ENCODE measurements around the gene GSC2. TPM values are rescaled to one million over a fixed set of nuclear protein-coding genes. Genes with fewer than 3 reads are reported as not detected.

Gene GSC2
- total RNA-seq, 3 donors from 2014 or later = not detected

DNA sequence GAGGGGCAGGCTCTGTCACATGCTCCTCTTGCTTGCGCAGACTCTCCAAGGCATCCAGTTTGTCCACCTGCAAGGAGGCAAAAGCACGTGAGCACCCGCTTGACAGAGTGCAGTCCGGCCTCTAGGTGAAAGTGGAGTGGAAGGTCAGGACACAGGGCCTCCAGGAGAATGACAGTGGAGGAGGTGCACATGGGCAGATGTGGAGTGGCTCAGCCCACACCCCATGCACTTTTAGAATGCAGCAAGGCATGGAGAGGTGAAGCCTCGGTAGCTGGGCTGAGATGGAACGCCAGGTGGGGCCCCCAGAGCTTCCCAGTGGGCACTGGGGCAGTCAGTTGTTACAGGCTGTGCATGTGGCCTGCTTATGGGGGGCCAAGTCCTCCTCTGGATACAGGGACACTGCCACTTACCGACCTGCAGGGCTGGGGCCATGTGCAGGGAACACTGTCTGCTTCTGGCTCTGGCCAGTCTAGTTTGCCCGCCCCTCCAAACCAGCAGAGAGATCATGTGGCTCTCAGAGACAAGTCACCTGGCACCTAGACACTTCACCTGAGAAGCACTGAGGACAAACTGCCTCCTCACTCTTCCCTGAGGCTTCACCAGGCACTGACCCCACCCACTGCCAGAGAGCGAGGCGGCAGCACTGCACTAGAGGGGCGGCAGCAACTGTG is 30.8 kb upstream of the GSC2 start:
- H3K9me3 ChIP-seq = no peaks in the 10 kb centered on the region
- intact Hi-C loops (cut with DNase I; ENCODE audit: low total_unique reads) = no loop called here
- no peak overlapping the region for H3K4me3 ChIP-seq
- peaks cover 7 to 15% of the 10 kb centered on the region in 2 donors for H3K4me1 ChIP-seq
- DNase-seq (ENCODE audit: low spot score in 2 of 2) = no peak
- H3K36me3 ChIP-seq = no peaks in the 10 kb centered on the region
- H3K27me3 ChIP-seq = no peaks in the 10 kb centered on the region
- no peak overlapping the region for H3K27ac ChIP-seq
- TF ChIP-seq POLR2AphosphoS5 (IDR thresholded peaks at IDR 0.05) (no peak), CTCF (IDR thresholded peaks at IDR 0.05) (no peak), POLR2A (IDR thresholded peaks at IDR 0.05) (no peak)

GRCh38 chr22:19180234-19180633 is 30.1 kb upstream of the GSC2 start:
- Histone ChIP-seq H3K27ac (peak overlapping the region in 1 of 2 donors; percentile 91), H3K9me3 (no peaks in the 10 kb centered on the region), H3K36me3 (no peaks in the 10 kb centered on the region), H3K27me3 (no peaks in the 10 kb centered on the region), H3K4me1 (peaks cover 7 to 15% of the 10 kb centered on the region in 2 donors), H3K4me3 (no peak overlapping the region)
- DNase-seq (ENCODE audit: low spot score in 2 of 2) = no peak
- no peak for TF ChIP-seq POLR2A (IDR thresholded peaks at IDR 0.05)
- TF ChIP-seq POLR2AphosphoS5 (IDR thresholded peaks at IDR 0.05) = no peak
- TF ChIP-seq CTCF (IDR thresholded peaks at IDR 0.05) = no peak
- intact Hi-C loops (cut with DNase I; ENCODE audit: low total_unique reads) = no loop called here

GRCh38 chr22:19179497-19180048 is 29.5 kb upstream of the GSC2 start:
- intact Hi-C loops (cut with DNase I; ENCODE audit: low total_unique reads) = loop anchor here (5.0 kb wide), 1 partner anchor 1272 kb away; no protein-coding TSS in a partner anchor
- Histone ChIP-seq H3K4me1 (peaks cover 7 to 19% of the 10 kb centered on the region in 2 donors), H3K27ac (peak overlapping the region; percentile 91 to 98), H3K27me3 (no peaks in the 10 kb centered on the region), H3K4me3 (peak overlapping the region; percentile 78 to 86 (median 85)), H3K36me3 (no peaks in the 10 kb centered on the region), H3K9me3 (no peaks in the 10 kb centered on the region)
- DNase-seq (ENCODE audit: low spot score in 2 of 2) = peak; percentile 56 to 71
- TF ChIP-seq POLR2A (IDR thresholded peaks at IDR 0.05) (no peak), CTCF (IDR thresholded peaks at IDR 0.05) (peak; percentile 57 to 68 (median 62))

- Histone ChIP-seq H3K9me3 (no peaks in the 10 kb centered on the region), H3K27ac (peak within 1 kb of the TSS; percentile 91 to 98), H3K36me3 (no peaks in the 10 kb centered on the region), H3K4me3 (peak within 1 kb of the TSS; percentile 78 to 86 (median 85)), H3K4me1 (peaks cover 7 to 26% of the 10 kb centered on the region in 2 donors), H3K27me3 (no peaks in the 10 kb centered on the region)
- intact Hi-C loops (cut with DNase I; ENCODE audit: low total_unique reads) = loop anchor here (5.0 kb wide), 1 partner anchor 1272 kb away; no protein-coding TSS in a partner anchor
- TF ChIP-seq CTCF (IDR thresholded peaks at IDR 0.05) (peak in 1 of 3 donors; percentile 8), POLR2AphosphoS5 (IDR thresholded peaks at IDR 0.05) (no peak)
- peak; percentile 85 to 86 for DNase-seq (ENCODE audit: low spot score in 2 of 2)
These were observed 28.8 kb upstream of the GSC2 start, which contains the start of gene SLC25A1 for GRCh38 chr22:19178657-19179496. Gene SLC25A1 (minus strand): TSS chr22:19178736. CDS start chr22:19178673, 63 bp downstream.
